Urinary bladder (tissue), 4 donors: ENCODE measurements around the gene RXFP3. TPM values are rescaled to one million over a fixed set of nuclear protein-coding genes. Genes with fewer than 3 reads are reported as not detected.
A peak's percentile ranks its signal among the peaks of the same experiment; 100 is the strongest.
"Not testable (repeated sequence)": the region's sequence is repeated elsewhere in the genome, so short reads cannot be mapped to it uniquely, and the experiment has no call there.

Experiments
- DNase-seq: peaks from one replicate; pipeline ENCODE4 v3.0.0-alpha.2; 2015; ENCODE audit errors: extremely low spot score
- H3K27ac ChIP-seq: one replicate; pipeline ENCODE4 v1.5.1; 2013; ENCODE audit warnings: low read depth, mild to moderate bottlenecking, moderate library complexity
- H3K36me3 ChIP-seq: one replicate; pipeline ENCODE4 v1.6.1; 2013; ENCODE audit warnings: mild to moderate bottlenecking, moderate library complexity; ENCODE audit not compliant: insufficient read depth
- H3K4me1 ChIP-seq: one replicate; pipeline ENCODE4 v1.6.1; 2013; ENCODE audit warnings: mild to moderate bottlenecking, moderate library complexity; ENCODE audit not compliant: insufficient read depth
- H3K4me3 ChIP-seq: one replicate; pipeline ENCODE4 v1.5.1; 2013; ENCODE audit warnings: low read depth, low read length
- WGBS: extraction: QIAGEN DNeasy Blood & Tissue Kit; methylation state at CpG from one replicate; pipeline ENCODE4 v1.1.7; 2013; 5-methylcytosine and 5-hydroxymethylcytosine counted together
- polyA plus RNA-seq: library from polyadenylated mRNA; stranded (reverse); fragments of 200-250 nt; gene quantifications from one replicate; pipeline ENCODE4 v1.2.3, GENCODE V29; 2013
- total RNA-seq: library from RNA; depleted of rRNA; stranded (reverse); fragments of >200 nt; gene quantifications from one replicate; pipeline ENCODE4 v1.2.3, GENCODE V29; 2014
- donor health status: healthy with polysubstance abuse.
- donor health status: healthy.

The RXFP3 gene, protein sequence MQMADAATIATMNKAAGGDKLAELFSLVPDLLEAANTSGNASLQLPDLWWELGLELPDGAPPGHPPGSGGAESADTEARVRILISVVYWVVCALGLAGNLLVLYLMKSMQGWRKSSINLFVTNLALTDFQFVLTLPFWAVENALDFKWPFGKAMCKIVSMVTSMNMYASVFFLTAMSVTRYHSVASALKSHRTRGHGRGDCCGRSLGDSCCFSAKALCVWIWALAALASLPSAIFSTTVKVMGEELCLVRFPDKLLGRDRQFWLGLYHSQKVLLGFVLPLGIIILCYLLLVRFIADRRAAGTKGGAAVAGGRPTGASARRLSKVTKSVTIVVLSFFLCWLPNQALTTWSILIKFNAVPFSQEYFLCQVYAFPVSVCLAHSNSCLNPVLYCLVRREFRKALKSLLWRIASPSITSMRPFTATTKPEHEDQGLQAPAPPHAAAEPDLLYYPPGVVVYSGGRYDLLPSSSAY
- total RNA-seq (not detected), polyA plus RNA-seq (not detected)

DNA sequence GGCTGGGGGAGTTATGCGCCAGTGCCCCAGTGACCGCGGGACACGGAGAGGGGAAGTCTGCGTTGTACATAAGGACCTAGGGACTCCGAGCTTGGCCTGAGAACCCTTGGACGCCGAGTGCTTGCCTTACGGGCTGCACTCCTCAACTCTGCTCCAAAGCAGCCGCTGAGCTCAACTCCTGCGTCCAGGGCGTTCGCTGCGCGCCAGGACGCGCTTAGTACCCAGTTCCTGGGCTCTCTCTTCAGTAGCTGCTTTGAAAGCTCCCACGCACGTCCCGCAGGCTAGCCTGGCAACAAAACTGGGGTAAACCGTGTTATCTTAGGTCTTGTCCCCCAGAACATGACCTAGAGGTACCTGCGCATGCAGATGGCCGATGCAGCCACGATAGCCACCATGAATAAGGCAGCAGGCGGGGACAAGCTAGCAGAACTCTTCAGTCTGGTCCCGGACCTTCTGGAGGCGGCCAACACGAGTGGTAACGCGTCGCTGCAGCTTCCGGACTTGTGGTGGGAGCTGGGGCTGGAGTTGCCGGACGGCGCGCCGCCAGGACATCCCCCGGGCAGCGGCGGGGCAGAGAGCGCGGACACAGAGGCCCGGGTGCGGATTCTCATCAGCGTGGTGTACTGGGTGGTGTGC, at the start of gene RXFP3:
RXFP3 (plus strand) TSS at position 6 of the 636 bp plus-strand sequence; CDS start at position 361, 355 bp downstream.
- no peaks in the 10 kb centered on the region for H3K4me1 ChIP-seq
- no peak within 1 kb of the TSS for H3K27ac ChIP-seq
- H3K4me3 ChIP-seq = no peak within 1 kb of the TSS
- no peak for DNase-seq
- no peaks in the 10 kb centered on the region for H3K36me3 ChIP-seq
- WGBS = 5% methylated on average over 45 of the region's 45 CpGs

DNA sequence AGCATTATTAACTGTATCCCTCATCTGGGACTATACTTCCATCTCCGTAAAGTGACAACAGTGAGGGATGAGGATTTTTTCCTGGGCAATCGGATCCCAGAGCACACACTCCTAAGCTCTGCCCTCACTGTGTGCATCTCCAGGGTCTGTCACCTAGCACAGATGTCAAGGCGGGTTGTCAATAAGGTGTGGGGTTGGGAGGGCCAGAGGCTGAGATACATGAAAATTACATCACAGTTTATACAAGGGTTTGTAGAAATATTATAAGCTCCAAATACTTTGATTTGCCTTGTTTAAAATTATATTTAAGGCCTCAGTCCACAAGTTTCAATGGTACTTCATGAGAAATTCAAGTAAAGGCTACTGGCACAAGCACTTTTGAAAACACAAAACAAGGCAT, 48.9 kb upstream of the RXFP3 start:
- DNase-seq = no peak

DNA sequence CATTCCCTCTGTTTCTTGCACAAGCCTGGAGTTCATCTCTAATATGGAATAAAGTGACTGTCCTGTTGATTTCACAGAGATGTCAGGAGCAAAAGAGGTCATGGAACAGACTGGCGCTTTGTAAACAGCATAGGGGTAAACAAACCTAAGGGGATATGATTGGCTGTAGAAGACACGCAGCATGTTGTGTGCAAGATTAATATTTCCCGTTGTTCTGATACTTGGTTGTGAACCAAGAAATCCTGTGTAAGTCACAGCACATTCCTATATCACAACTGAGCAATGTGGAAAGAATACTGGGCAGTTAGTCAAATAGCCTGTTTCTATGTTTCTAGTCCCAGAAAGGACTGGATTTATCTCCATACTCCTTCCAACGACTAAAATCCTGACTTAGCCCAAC, 47.6 kb upstream of the RXFP3 start:
- H3K4me1 ChIP-seq = no peaks in the 10 kb centered on the region

More for the DNA sequence above, 48.9 kb upstream of the RXFP3 start:
- Histone ChIP-seq H3K4me1 (no peaks in the 10 kb centered on the region), H3K27ac (no peak overlapping the region), H3K36me3 (no peaks in the 10 kb centered on the region), H3K4me3 (no peak overlapping the region)
- WGBS = 92% methylated on average over 3 of the region's 3 CpGs

DNA sequence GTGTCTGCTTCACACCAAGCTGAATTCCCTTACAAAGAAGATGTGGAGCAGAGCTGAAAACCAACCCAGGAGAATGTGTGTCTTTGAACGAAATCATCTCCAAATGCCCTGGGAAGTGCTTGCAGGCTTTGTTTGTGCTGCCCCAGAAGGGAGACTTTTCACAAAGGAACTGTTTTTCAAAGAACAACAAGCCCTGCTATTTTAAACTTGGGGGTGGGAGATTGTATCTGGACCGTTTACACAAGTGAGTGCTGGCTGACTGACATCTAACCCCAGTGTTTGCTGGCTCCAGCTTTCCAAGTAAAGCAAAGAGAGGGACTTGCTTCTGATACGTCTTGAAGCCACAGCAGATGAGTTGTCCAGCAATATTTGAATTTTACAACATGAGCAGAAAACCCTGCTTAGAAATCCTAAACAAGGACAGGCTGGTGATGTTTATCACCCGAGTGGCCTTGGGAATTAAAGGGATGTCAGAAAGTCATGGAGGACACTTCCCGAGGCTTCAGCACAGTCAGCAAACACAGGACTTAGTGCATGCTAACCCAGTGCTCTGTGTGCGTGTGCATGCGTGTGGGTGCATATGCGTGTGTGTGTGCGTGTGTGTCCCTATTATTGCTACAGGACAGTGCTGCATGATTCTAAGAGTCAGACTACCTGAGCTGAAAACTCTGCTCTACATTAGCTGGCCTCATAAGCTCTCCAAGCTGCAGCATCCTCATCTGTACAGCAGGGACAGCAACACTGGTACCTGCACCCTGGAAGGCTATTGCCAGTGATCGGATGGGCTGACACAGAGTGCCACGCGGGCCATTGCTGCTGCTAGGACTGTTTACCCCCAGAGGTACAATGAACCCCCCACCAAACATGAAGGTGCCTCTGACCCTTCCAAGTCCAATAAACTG, 45.8 kb upstream of the RXFP3 start:
- no peak for DNase-seq
- 27% methylated on average over 12 of the region's 12 CpGs for WGBS
- no peaks in the 10 kb centered on the region for H3K4me1 ChIP-seq
- no peak overlapping the region for H3K27ac ChIP-seq
- no peaks in the 10 kb centered on the region for H3K36me3 ChIP-seq
- H3K4me3 ChIP-seq = no peak overlapping the region

More for the DNA sequence above, 47.6 kb upstream of the RXFP3 start:
- no peak for DNase-seq
- no peaks in the 10 kb centered on the region for H3K36me3 ChIP-seq
- 27% methylated on average over 4 of the region's 4 CpGs for WGBS
- H3K4me3 ChIP-seq = no peak overlapping the region
- H3K27ac ChIP-seq = no peak overlapping the region

DNA sequence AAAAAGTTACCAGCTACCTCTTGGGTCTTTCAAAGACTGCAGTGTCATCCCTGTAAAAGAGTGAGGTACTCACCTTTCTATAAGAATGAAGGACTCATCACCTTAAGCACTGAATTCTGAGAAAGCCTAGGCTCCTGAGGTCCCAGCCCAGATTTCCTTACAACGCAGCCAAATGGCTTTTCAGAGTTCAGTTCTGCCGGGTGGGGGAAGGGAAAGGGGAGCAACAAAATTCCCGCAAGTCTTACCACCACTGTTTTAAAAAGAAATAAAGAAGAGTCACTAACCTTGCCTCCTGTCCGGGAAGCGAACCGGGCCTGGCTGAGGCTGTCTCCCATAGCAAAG, 44.8 kb upstream of the RXFP3 start:
- H3K4me3 ChIP-seq = peak overlapping the region; percentile 49
- DNase-seq = no peak
- H3K36me3 ChIP-seq = no peaks in the 10 kb centered on the region
- H3K27ac ChIP-seq = no peak overlapping the region
- no peaks in the 10 kb centered on the region for H3K4me1 ChIP-seq
- WGBS = 2% methylated on average over 6 of the region's 6 CpGs

DNA sequence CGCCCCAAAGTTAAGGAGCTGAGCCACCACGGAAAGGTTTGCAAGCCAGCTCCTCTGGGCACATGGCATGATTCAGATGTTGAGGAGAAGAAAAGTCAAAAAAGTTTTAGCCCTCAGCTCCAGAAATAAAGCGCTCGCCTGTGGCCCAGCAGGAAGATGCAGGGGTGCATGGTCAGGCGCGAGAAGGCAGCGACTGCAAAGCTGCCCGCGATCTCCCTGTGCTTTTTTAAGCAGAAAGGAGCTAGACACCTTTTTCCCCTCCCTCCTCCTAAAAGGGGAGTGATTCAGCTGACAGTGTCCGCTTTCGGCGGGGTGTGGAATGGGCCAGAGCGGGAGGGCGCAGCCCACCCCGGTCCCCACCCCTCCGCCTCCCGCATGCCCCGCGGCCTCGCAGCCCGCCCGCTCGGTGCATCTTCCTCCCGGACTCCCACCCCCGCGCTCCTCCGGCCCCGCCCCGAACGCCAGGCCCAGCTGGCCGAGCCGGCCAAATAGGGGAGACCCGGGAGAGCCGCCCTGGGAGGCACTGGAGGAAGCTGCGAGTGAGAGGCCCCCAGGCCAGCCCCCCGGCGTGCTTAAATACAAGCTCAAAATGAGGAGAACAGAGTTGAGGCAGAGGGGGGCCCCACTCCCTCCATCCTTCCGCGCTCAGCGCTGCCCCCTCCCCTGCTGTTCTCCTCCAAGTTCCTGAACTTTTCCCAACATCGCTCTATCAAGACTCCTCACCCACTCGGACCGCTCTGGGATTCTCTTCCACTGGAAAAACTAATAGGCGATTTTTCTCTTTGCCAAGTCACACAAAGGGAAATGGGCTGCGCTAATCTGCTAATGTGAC, 44.2 kb upstream of the RXFP3 start, which contains the start of gene ADAMTS12:
ADAMTS12 (minus strand) TSS at position 203 of the 832 bp plus-strand sequence; CDS start at position 69, 134 bp downstream.
- no peaks in the 10 kb centered on the region for H3K4me1 ChIP-seq
- DNase-seq = peak; percentile 32
- 1% methylated on average over 45 of the region's 45 CpGs for WGBS
- no peaks in the 10 kb centered on the region for H3K36me3 ChIP-seq
- no peak within 1 kb of the TSS for H3K27ac ChIP-seq
- H3K4me3 ChIP-seq = peak within 1 kb of the TSS; percentile 49

DNA sequence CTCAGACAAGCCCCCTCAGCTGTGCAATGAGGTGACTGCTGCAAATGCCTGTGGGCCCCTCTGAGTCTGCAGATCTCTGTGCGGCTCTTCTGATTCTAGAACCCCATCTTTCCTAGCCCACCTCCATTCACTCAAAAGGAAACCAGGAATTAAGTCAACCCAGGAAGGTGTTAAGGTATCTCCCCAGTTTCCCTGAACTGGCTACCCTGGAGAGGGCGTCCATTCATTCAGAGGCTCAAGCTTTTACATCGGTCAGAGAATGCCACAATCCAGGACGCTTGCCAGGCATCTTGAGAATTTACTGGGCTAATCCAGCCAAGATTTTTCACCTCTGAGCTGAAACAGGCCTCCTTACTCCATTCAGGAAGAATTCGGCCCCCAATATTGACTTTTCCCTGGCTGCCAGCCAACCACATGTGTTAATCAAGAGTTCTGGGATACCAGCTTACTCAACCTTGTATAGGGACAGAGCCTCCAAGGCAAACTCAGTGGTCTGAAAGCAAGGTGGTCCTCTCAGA, 43.5 kb upstream of the RXFP3 start:
- Histone ChIP-seq H3K36me3 (no peaks in the 10 kb centered on the region), H3K4me1 (no peaks in the 10 kb centered on the region), H3K4me3 (no peak overlapping the region), H3K27ac (no peak overlapping the region)
- WGBS = 22% methylated on average over 5 of the region's 5 CpGs
- DNase-seq = peak; percentile 20

DNA sequence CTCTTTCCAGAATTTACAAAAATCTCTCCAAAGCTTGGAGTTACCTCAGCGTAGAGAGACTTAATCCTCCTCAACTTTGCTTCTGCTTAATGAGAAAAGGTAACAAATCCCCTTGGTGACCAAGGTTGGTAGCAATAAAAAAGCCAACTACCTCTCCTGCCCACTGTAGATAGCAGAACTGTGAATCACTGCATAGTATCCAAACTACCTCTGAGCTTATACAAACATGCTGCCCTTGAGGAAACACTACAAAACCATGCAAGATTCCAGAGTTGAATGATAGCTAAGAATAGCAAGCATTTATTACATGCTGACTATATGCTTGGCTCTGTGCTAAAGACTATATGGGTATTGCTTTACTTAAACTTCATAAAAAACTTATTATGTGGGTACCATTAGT, 41.6 kb upstream of the RXFP3 start:
- H3K4me1 ChIP-seq = no peaks in the 10 kb centered on the region
- H3K36me3 ChIP-seq = no peaks in the 10 kb centered on the region
- whole genome bisulfite sequencing = 88% methylated on average over 1 of the region's 1 CpG
- H3K4me3 ChIP-seq = no peak overlapping the region
- H3K27ac ChIP-seq = no peak overlapping the region
- DNase-seq = no peak

DNA sequence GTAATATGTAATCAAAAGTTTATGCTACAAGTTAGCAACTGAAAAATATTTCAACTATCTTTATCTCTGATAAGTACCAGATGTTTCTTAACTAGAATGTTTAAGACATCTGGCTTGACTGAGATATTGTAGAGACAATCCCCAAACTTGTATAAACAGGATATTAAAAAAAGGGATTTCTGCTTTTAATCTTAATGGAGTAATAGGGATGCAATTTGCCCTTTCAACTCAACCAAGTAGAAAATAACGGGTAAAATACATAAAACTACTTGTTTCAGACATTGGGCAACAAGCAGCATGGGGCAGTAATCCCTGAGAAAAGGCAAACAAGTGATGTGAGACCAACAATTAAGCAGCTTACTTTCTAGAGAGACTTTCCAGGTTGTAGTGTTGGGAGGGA, 35.0 kb upstream of the RXFP3 start:
- 36% methylated on average over 1 of the region's 1 CpG for WGBS
- Histone ChIP-seq H3K27ac (no peak overlapping the region), H3K4me1 (no peaks in the 10 kb centered on the region), H3K4me3 (no peak overlapping the region), H3K36me3 (no peaks in the 10 kb centered on the region)
- no peak for DNase-seq

DNA sequence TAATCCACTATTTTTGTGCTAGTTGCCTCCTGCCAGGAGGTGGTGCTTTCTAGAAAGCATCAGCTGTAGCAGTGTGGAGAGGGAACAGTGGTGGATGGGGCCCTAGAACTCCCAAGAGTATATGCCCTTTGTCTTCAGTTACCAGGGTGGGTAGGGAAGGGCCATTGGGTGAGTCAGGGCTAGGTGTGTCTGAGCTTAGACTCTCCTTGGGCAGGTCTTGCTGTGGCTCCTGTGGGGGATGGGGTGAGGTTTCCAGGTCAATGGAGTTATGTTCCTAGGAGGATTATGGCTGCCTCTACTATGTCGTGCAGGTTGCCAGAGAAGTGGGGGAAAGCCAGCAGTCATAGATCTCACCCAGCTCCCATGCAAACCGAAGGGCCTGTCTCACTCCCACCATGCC, 33.1 kb upstream of the RXFP3 start:
- no peak for DNase-seq
- Histone ChIP-seq H3K36me3 (no peaks in the 10 kb centered on the region), H3K4me1 (no peaks in the 10 kb centered on the region), H3K4me3 (no peak overlapping the region), H3K27ac (no peak overlapping the region)
- WGBS = 97% methylated on average over 2 of the region's 2 CpGs

DNA sequence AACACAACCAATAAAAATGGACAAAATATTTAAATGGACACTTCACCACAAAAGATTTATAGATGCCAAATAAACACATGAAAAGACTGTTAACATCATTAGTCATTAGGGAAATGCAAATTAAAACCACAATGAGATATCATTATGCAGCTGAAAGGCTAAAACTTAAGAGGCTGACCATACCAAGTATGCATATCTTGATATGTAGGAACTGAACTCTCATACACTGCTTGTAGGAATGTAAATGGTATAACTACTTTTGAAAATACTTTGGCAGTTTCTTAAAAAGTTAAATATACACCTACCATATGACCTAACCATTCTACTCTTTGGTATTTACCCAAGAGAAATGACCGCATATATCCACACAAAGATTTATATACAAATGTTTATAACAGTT, 30.8 kb upstream of the RXFP3 start:
- WGBS = 72% methylated on average over 1 of the region's 1 CpG

DNA sequence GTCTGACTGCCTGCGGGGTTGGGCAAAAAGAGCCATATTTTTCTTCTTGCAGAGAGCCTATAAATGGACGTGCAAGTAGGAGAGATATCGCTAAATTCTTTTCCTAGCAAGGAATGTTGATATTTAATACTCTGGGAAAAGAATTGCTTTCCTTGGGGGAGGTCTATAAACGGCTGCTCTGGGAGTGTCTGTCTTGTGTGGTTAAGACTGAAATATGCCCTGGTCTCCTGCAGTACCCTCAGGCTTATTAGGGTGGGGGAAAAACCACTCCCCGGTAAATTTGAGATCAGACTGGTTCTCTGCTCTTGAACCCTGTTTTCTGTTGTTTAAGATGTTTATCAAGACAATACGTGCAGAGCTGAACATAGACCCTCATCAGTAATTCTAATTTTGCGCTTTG, 29.9 kb upstream of the RXFP3 start:
- H3K36me3 ChIP-seq, DNase-seq, H3K4me1 ChIP-seq, H3K4me3 ChIP-seq, H3K27ac ChIP-seq: not testable (repeated sequence)
- WGBS = 85% methylated on average over 7 of the region's 7 CpGs

More for the DNA sequence above, 30.8 kb upstream of the RXFP3 start:
- Histone ChIP-seq H3K27ac (no peak overlapping the region), H3K4me3 (no peak overlapping the region), H3K36me3 (no peaks in the 10 kb centered on the region), H3K4me1 (no peaks in the 10 kb centered on the region)
- no peak for DNase-seq
